ENCODE data around the gene CBLB. TPM values are rescaled to one million over a fixed set of nuclear protein-coding genes. Genes with fewer than 3 reads are reported as not detected.

Gene CBLB
- total and polyA plus RNA-seq, 9 donors: 14.8 to 133 (median 40.5) TPM

- no peaks in the 10 kb centered on the region for H3K4me1 ChIP-seq (ENCODE audit: insufficient read depth)
- H3K36me3 ChIP-seq: no peaks in the 10 kb centered on the region
- H3K27ac ChIP-seq: no peak overlapping the region
- TF ChIP-seq EP300 (IDR thresholded peaks at IDR 0.05): no peak
- no peak for TF ChIP-seq POLR2A (IDR thresholded peaks at IDR 0.05)
- TF ChIP-seq CTCF (IDR thresholded peaks at IDR 0.05): no peak
- no peaks in the 10 kb centered on the region for H3K27me3 ChIP-seq
- WGBS, 3 donors: 82 to 87% (median 86%) methylated on average over 10 of the region's 10 CpGs
- H3K9me3 ChIP-seq: no peaks in the 10 kb centered on the region
- intact Hi-C loops (cut with DNase I): no loop called here
- no peak overlapping the region for H3K4me3 ChIP-seq
- no peak for DNase-seq
Measured at GRCh38 chr3:105811518-105812193, 57.2 kb downstream of the CBLB start.

- H3K9me3 ChIP-seq: no peaks in the 10 kb centered on the region
- DNase-seq: no peak
- no peaks in the 10 kb centered on the region for H3K4me1 ChIP-seq (ENCODE audit: insufficient read depth)
- WGBS, 3 donors: 37 to 62% (median 40%) methylated on average over 2 of the region's 2 CpGs
- H3K27ac ChIP-seq: no peak overlapping the region
- H3K27me3 ChIP-seq: no peaks in the 10 kb centered on the region
- TF ChIP-seq CTCF (IDR thresholded peaks at IDR 0.05): no peak
- TF ChIP-seq EP300 (IDR thresholded peaks at IDR 0.05): no peak
- TF ChIP-seq POLR2A (IDR thresholded peaks at IDR 0.05): no peak
- H3K4me3 ChIP-seq: no peak overlapping the region
- H3K36me3 ChIP-seq: no peaks in the 10 kb centered on the region
- intact Hi-C loops (cut with DNase I): no loop called here
Measured at GRCh38 chr3:105809208-105809888, 59.5 kb downstream of the CBLB start.

- 96 to 99% (median 98%) methylated on average over 3 of the region's 3 CpGs for WGBS, 3 donors
- intact Hi-C loops (cut with DNase I): no loop called here
Measured at GRCh38 chr3:105807701-105808100, 61.1 kb downstream of the CBLB start.

GRCh38 chr3:105807146-105807545 lies 61.7 kb downstream of the CBLB start:
- Histone ChIP-seq H3K9me3 (no peaks in the 10 kb centered on the region), H3K27ac (no peak overlapping the region), H3K4me3 (no peak overlapping the region), H3K4me1 (ENCODE audit: insufficient read depth) (no peaks in the 10 kb centered on the region), H3K27me3 (no peaks in the 10 kb centered on the region), H3K36me3 (no peaks in the 10 kb centered on the region)
- WGBS, 3 donors: 97 to 98% (median 97%) methylated on average over 4 of the region's 4 CpGs
- DNase-seq: no peak
- TF ChIP-seq POLR2A (IDR thresholded peaks at IDR 0.05) (no peak), CTCF (IDR thresholded peaks at IDR 0.05) (no peak), EP300 (IDR thresholded peaks at IDR 0.05) (no peak)
- intact Hi-C loops (cut with DNase I): no loop called here

More at GRCh38 chr3:105807701-105808100, 61.1 kb downstream of the CBLB start:
- TF ChIP-seq EP300 (IDR thresholded peaks at IDR 0.05) (no peak), CTCF (IDR thresholded peaks at IDR 0.05) (no peak), POLR2A (IDR thresholded peaks at IDR 0.05) (no peak)
- DNase-seq: no peak
- Histone ChIP-seq H3K9me3 (no peaks in the 10 kb centered on the region), H3K27ac (no peak overlapping the region), H3K36me3 (no peaks in the 10 kb centered on the region), H3K27me3 (no peaks in the 10 kb centered on the region), H3K4me3 (no peak overlapping the region), H3K4me1 (ENCODE audit: insufficient read depth) (no peaks in the 10 kb centered on the region)

Data from ovary (tissue), 9 donors.